HG03571 (cell line): ENCODE results near the gene KIF21A.

ENCODE experiments used
- ATAC-seq: cut with Tn5 transposase; IDR thresholded peaks from one replicate; pipeline ENCODE4 v1.9.1; 2021; ENCODE audit not compliant: unreplicated experiment

The KIF21A gene

GRCh38 chr12:39278426-39278825, 164.5 kb downstream of the KIF21A start:
- no peak for ATAC-seq

DNA sequence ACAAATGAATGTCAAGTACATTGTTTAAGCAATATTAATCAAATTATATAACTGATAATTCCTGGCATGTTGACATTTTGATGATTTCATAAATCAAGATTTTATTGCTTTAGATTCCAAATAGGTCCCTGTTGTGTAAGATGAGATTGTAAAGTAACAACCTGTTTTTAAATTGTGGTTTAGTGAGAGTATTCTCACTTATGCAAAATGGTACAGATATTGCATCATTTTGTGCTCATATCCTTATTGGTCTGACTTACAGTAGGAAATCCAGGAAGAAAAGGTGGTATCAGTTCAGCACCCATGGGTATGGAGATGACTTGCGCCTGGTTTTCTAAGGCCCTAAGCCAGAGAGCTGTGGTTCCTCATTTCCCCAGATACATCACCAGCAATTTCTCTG, 165.5 kb downstream of the KIF21A start:
- ATAC-seq = no peak

- no peak for ATAC-seq
Observed at GRCh38 chr12:39275846-39276245, 167.1 kb downstream of the KIF21A start.

DNA sequence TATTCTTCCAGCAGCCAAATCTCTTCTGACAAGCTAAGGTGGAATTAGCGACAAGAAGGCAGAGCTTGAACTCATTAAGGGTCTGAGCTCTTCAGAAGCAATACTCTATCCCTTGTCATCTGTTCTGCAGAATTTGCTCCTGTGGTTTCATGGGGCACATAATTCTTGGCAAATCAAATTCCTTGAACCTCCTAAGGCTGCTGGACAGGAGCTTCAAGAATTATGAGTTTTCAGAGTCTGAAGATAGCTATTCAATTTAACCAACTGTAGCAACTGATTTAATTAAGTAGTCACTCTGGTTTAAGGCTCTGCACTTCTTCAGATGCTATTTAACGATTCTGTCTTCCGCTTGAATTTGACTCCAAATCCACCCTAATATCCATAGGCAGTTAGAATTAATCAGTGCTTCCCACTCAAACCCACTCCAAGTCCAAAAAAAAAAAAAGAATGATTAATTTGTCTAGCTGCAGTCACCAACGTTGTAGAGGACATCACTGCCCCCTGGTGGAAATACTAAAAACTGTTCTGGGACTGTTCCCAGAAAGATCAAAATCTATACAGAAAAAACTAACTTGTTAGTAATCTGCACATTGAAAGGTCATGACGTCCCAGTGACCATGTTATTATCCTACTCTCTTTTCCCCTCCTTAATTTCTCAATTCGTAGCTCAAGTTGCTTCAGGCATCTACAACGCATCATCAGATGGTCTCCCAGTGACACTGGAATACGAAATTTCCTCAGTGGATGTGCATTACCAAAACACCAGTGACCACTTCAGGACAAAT, 169.9 kb downstream of the KIF21A start:
- no peak for ATAC-seq

DNA sequence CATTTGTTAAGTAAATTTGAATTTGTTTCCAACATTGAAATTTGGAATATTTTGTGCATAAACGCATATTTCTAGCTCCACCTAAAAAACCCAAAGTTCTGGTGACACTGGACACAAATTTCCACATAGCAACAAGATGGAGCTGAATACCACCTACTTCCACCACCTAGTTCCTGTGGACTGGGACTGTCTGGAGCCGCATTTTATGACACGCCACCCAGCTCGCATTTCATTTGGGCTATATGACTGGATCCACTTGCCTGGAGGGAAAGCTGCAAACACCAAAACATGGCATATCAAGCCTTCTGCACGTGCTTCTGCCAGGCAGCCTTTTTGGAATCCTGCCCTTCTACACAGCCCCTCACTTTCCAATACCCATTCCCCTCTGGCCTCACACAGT, 173.4 kb downstream of the KIF21A start:
- ATAC-seq = no peak

GRCh38 chr12:39267886-39268285, 175.0 kb downstream of the KIF21A start:
- ATAC-seq = no peak

DNA sequence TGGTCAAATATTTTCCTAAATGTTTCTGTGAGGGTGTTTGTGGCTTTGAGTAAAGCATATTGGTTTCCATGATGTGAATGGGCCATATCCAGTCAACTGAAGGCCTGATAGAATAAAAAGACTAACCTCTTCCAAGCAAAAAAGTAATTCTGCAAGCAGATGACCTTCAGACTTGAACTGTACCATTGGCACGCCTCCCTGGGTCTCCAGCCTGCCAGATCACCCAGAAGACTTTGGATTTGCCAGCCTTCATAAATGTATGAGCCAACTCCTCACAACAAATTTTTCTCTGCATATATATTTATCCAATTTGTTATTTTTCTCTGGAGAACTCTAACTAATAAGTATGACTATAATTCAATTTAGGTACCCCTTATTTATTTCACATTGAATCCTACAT, 190.3 kb downstream of the KIF21A start:
- no peak for ATAC-seq
